Measurements from ENCODE around the gene PTPRT. TPM values are rescaled to one million over a fixed set of nuclear protein-coding genes. Genes with fewer than 3 reads are reported as not detected.

Gene PTPRT
- total RNA-seq, 1 experiment from 2014 or later = 0.13 TPM

DNA sequence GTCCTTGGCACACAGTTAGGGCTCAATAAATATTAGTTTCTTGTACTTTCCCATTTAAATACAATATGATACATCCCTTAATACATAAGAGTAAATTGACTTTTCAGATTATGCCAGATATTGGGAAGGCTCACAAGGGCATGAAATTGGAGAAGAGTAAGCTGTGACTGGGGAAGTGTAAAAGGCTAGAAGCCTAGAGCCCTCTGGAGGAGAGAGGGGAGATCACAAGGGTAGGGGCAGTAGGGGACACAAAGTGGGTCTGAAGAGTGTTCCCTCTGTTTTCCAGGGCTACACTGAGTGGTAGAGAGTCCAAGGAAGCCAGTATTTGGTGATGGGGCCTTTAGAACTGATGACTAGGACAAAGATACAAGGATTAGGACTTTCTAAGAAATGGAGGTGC is 1008.6 kb downstream of the PTPRT start:
- Histone ChIP-seq H3K9ac (ENCODE audit: extremely low read depth, insufficient read length, low read length) (no peak overlapping the region), H4K8ac (replicated peaks; ENCODE audit: insufficient read length, low read depth, low read length) (no peak overlapping the region), H3K18ac (ENCODE audit: insufficient read length, low read depth, low read length) (no peak overlapping the region), H3K9me3 (ENCODE audit: control insufficient read depth, low read depth, low read length) (peaks cover 5% of the 10 kb centered on the region), H3K23me2 (ENCODE audit: insufficient read length, low read depth, low read length, poor library complexity, severe bottlenecking) (no peaks in the 10 kb centered on the region), H2BK15ac (ENCODE audit: low read depth, low read length) (no peak overlapping the region), H3K4me1 (ENCODE audit: insufficient read depth, low read length) (no peaks in the 10 kb centered on the region), H3K23ac (ENCODE audit: insufficient read length, low read depth, low read length) (no peak overlapping the region), H3K79me2 (ENCODE audit: insufficient read depth, low read length) (no peaks in the 10 kb centered on the region), H2BK5ac (ENCODE audit: insufficient read length, low read length) (no peak overlapping the region), H2BK20ac (ENCODE audit: low read depth, low read length, poor library complexity, severe bottlenecking) (no peak overlapping the region), H2BK120ac (ENCODE audit: low read depth, low read length, poor library complexity, severe bottlenecking) (no peak overlapping the region), H3K14ac (ENCODE audit: insufficient read depth, low read length) (no peak overlapping the region), H3K27ac (ENCODE audit: insufficient read length, low read depth, low read length) (no peak overlapping the region), H4K5ac (ENCODE audit: insufficient read length, low read depth, low read length) (no peak overlapping the region), H3K56ac (ENCODE audit: insufficient read length, low read depth, low read length) (no peak overlapping the region), H2BK12ac (ENCODE audit: insufficient read length, low read depth, low read length) (no peak overlapping the region), H3T11ph (ENCODE audit: low read length) (no peak overlapping the region), H4K20me1 (ENCODE audit: control insufficient read depth, insufficient read depth, insufficient read length) (no peaks in the 10 kb centered on the region), H3K27me3 (ENCODE audit: insufficient read depth, low read length) (no peaks in the 10 kb centered on the region), H3K4ac (ENCODE audit: low read depth, low read length) (no peak overlapping the region), H3K4me2 (ENCODE audit: insufficient read depth, insufficient read length, low read length) (no peak overlapping the region), H2AFZ (ENCODE audit: low read length) (no peak overlapping the region), H2AK5ac (ENCODE audit: insufficient read length, low read length) (no peak overlapping the region), H4K91ac (ENCODE audit: insufficient read length, low read depth, low read length) (no peak overlapping the region), H3K79me1 (ENCODE audit: insufficient read depth, low read depth, low read length, poor library complexity, severe bottlenecking) (no peaks in the 10 kb centered on the region)
- TF ChIP-seq CTCF (conservative IDR thresholded peaks at IDR 0.05) = peak; percentile 56; the same call in 2 of the 3 replicates
- H3K9me3 Mint-ChIP-seq = no peaks in the 10 kb centered on the region
- H3K27ac Mint-ChIP-seq = no peak overlapping the region
- no peaks in the 10 kb centered on the region for H3K4me1 Mint-ChIP-seq
- DNase-seq = no peak
- no peaks in the 10 kb centered on the region for H3K36me3 Mint-ChIP-seq (ENCODE audit: insufficient read depth in 1 of 3, low read depth in 3 of 3)
- no peak overlapping the region for H3K4me3 Mint-ChIP-seq
- H3K27me3 Mint-ChIP-seq (ENCODE audit: low read depth) = peaks cover 50% of the 10 kb centered on the region
